Liver (tissue), 3 donors: ENCODE measurements around the gene SMAD6.

Experiments
- ATF3 ChIP-seq: IDR thresholded peaks from 2 replicates; pipeline ENCODE4 v1.6.1; 2016; ENCODE audit warnings: antibody characterized with exemption
- EGR1 ChIP-seq, 2 donors: IDR thresholded peaks; 2 replicates each; pipeline ENCODE4 v1.6.1; 2016 to 2018; ENCODE audit warnings: antibody characterized with exemption in 2 of 2, low read depth in 2 of 2
- GABPA ChIP-seq, 2 donors: IDR thresholded peaks in 1 of 2; conservative IDR thresholded peaks in 1 of 2; 2 replicates each; pipeline ENCODE4 v1.6.1; 2016; ENCODE audit warnings: antibody characterized with exemption in 2 of 2, mild to moderate bottlenecking in 1 of 2, moderate library complexity in 1 of 2
- HNF4G ChIP-seq: IDR thresholded peaks from 2 replicates; pipeline ENCODE4 v1.6.1; 2016; ENCODE audit warnings: antibody characterized with exemption
- JUND ChIP-seq, 2 donors: IDR thresholded peaks; 2 replicates each; pipeline ENCODE4 v1.6.1; 2016; ENCODE audit warnings: antibody characterized with exemption in 2 of 2
- RAD21 ChIP-seq, 2 donors: IDR thresholded peaks; 2 replicates each; pipeline ENCODE4 v1.6.1; 2016; ENCODE audit warnings: antibody characterized with exemption in 2 of 2, mild to moderate bottlenecking in 2 of 2
- REST ChIP-seq: IDR thresholded peaks from 2 replicates; pipeline ENCODE4 v1.6.1; 2016; ENCODE audit warnings: antibody characterized with exemption, mild to moderate bottlenecking
- RXRA ChIP-seq, 2 donors: IDR thresholded peaks; 2 replicates each; pipeline ENCODE4 v1.6.1; 2017 to 2018; ENCODE audit warnings: antibody characterized with exemption in 2 of 2, mild to moderate bottlenecking in 1 of 2
- SP1 ChIP-seq: IDR thresholded peaks from 2 replicates; pipeline ENCODE4 v1.6.1; 2018; ENCODE audit warnings: antibody characterized with exemption, mild to moderate bottlenecking
- TAF1 ChIP-seq: conservative IDR thresholded peaks from 2 replicates; pipeline ENCODE4 v1.6.1; 2016; ENCODE audit warnings: antibody characterized with exemption, mild to moderate bottlenecking
- YY1 ChIP-seq: IDR thresholded peaks from 2 replicates; pipeline ENCODE4 v1.6.1; 2016; ENCODE audit warnings: antibody characterized with exemption, mild to moderate bottlenecking
- TF ChIP-seq, protein P1 (sequence below): fragments of 150-350 bp; IDR thresholded peaks from 2 replicates; pipeline ENCODE4 v1.5.1; 2017; ENCODE audit warnings: improper control_type of control experiment, low read depth, low read length; ENCODE audit not compliant: missing input control
- TF ChIP-seq, protein P2 (sequence below): IDR thresholded peaks from 2 replicates; pipeline ENCODE4 v1.6.1; 2016; ENCODE audit warnings: antibody characterized with exemption
- donor health status: healthy.
- donor health status: healthy.

DNA sequence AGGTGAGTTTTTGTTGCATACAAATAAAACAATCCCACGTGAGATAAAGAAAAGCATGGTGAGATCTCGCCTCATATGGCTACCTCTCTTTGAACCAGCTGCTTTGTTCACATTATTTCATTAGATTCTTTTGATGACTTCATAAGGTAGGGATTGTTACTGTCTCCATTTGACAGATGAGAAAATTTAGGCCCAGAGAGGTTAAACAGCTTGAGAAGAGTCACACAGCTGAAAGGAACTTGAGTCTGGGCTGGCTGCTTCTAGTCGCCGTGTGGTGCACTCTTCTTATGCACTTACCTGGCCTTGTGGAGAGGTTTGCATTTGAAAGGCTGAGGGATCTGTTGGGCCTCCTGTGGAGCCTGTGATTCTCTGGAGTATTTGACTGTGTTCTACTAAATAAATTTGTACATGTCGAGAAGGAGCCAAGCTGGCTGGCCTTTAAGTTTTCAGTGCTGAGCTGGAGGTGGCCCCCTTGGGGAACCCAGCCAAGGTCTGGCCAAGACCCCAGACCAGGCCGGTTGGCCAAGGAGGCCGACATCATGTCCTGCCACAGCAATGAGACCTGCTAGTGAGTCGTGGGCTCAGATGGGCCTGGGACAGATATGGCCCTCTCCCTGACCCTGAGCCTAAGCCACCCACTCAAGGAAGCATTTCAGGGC is 125.1 kb downstream of the SMAD6 start:
- TF ChIP-seq, protein P1, sequence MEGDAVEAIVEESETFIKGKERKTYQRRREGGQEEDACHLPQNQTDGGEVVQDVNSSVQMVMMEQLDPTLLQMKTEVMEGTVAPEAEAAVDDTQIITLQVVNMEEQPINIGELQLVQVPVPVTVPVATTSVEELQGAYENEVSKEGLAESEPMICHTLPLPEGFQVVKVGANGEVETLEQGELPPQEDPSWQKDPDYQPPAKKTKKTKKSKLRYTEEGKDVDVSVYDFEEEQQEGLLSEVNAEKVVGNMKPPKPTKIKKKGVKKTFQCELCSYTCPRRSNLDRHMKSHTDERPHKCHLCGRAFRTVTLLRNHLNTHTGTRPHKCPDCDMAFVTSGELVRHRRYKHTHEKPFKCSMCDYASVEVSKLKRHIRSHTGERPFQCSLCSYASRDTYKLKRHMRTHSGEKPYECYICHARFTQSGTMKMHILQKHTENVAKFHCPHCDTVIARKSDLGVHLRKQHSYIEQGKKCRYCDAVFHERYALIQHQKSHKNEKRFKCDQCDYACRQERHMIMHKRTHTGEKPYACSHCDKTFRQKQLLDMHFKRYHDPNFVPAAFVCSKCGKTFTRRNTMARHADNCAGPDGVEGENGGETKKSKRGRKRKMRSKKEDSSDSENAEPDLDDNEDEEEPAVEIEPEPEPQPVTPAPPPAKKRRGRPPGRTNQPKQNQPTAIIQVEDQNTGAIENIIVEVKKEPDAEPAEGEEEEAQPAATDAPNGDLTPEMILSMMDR: no peak
- TF ChIP-seq REST (no peak), GABPA (IDR thresholded peaks at IDR 0.05 in 1 of 2, conservative IDR thresholded peaks at IDR 0.05 in 1 of 2) (no peak), RXRA (IDR thresholded peaks at IDR 0.05) (no peak), EGR1 (IDR thresholded peaks at IDR 0.05; ENCODE audit: low read depth in 2 of 2) (no peak), YY1 (no peak), SP1 (no peak), RAD21 (IDR thresholded peaks at IDR 0.05) (no peak), ATF3 (no peak), TAF1 (no peak), JUND (IDR thresholded peaks at IDR 0.05) (no peak), HNF4G (no peak)
- TF ChIP-seq, protein P2, sequence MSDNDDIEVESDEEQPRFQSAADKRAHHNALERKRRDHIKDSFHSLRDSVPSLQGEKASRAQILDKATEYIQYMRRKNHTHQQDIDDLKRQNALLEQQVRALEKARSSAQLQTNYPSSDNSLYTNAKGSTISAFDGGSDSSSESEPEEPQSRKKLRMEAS: no peak
